Progenitor cell of endocrine pancreas (in vitro differentiated cells): Measurements from ENCODE around the gene TMED10. TPM values are rescaled to one million over a fixed set of nuclear protein-coding genes. Genes with fewer than 3 reads are reported as not detected.
A peak's percentile ranks its signal among the peaks of the same experiment; 100 is the strongest.

Source experiments
- DNase-seq: peaks from one replicate; pipeline ENCODE4 v3.0.0; 2021; ENCODE audit warnings: low spot score; ENCODE audit not compliant: unreplicated experiment
- H3K27ac Mint-ChIP-seq: 2 replicates; pipeline ENCODE4 v1.8.0; 2021; ENCODE audit warnings: mild to moderate bottlenecking, moderate library complexity, mixed read lengths
- H3K27me3 Mint-ChIP-seq: 2 replicates; pipeline ENCODE4 v1.8.0; 2021; ENCODE audit warnings: mixed read lengths
- H3K36me3 Mint-ChIP-seq: 2 replicates; pipeline ENCODE4 v1.8.0; 2022; ENCODE audit warnings: mixed read lengths; ENCODE audit not compliant: insufficient read depth
- H3K4me1 Mint-ChIP-seq: 2 replicates; pipeline ENCODE4 v1.8.0; 2021; ENCODE audit warnings: low read depth, mixed read lengths
- H3K4me3 Mint-ChIP-seq: 2 replicates; pipeline ENCODE4 v1.8.0; 2021; ENCODE audit warnings: low read depth, mild to moderate bottlenecking, moderate library complexity, mixed read lengths
- H3K9me3 Mint-ChIP-seq: 2 replicates; pipeline ENCODE4 v1.8.0; 2021; ENCODE audit warnings: low read depth, mixed read lengths
- CTCF ChIP-seq: fragments of 200-600 bp; sonication (generic); IDR thresholded peaks from one replicate; pipeline ENCODE4 v1.5.0; 2021; ENCODE audit warnings: antibody characterized with exemption, mild to moderate bottlenecking; ENCODE audit not compliant: unreplicated experiment
- total RNA-seq: library from RNA; stranded (reverse); gene quantifications from 2 replicates; pipeline ENCODE4 v1.2.1, GENCODE V29; 2021

The TMED10 gene
- total RNA-seq, 1 donor from 2014 or later: 288 TPM

GRCh38 chr14:75202657-75203056 lies 26.2 kb upstream of the TMED10 start:
- H3K4me3 Mint-ChIP-seq: no peak overlapping the region
- peaks cover 2% of the 10 kb centered on the region for H3K36me3 Mint-ChIP-seq
- no peak for DNase-seq
- TF ChIP-seq CTCF: no peak
- peaks cover 4% of the 10 kb centered on the region for H3K9me3 Mint-ChIP-seq
- H3K4me1 Mint-ChIP-seq: peaks cover 34% of the 10 kb centered on the region
- H3K27me3 Mint-ChIP-seq: peaks cover 44% of the 10 kb centered on the region
- no peak overlapping the region for H3K27ac Mint-ChIP-seq

- H3K27me3 Mint-ChIP-seq: peaks cover 49% of the 10 kb centered on the region
- no peak for DNase-seq
- peaks cover 39% of the 10 kb centered on the region for H3K4me1 Mint-ChIP-seq
- peak overlapping the region; percentile 63 for H3K27ac Mint-ChIP-seq
- no peak for TF ChIP-seq CTCF
- H3K4me3 Mint-ChIP-seq: peak overlapping the region; percentile 2
- H3K36me3 Mint-ChIP-seq: peaks cover 2% of the 10 kb centered on the region
- peaks cover 4% of the 10 kb centered on the region for H3K9me3 Mint-ChIP-seq
Measured at GRCh38 chr14:75201087-75201486, 24.7 kb upstream of the TMED10 start.

- peaks cover 53% of the 10 kb centered on the region for H3K27me3 Mint-ChIP-seq
- no peak for DNase-seq
- peak overlapping the region; percentile 46 for H3K4me3 Mint-ChIP-seq
- H3K27ac Mint-ChIP-seq: peak overlapping the region; percentile 86
- H3K36me3 Mint-ChIP-seq: peaks cover 2% of the 10 kb centered on the region
- H3K9me3 Mint-ChIP-seq: peaks cover 4% of the 10 kb centered on the region
- H3K4me1 Mint-ChIP-seq: peaks cover 40% of the 10 kb centered on the region
- no peak for TF ChIP-seq CTCF
Measured at GRCh38 chr14:75200451-75200850, 24.0 kb upstream of the TMED10 start.

- H3K4me1 Mint-ChIP-seq: peaks cover 34% of the 10 kb centered on the region
- H3K27me3 Mint-ChIP-seq: peaks cover 60% of the 10 kb centered on the region
- H3K4me3 Mint-ChIP-seq: no peak overlapping the region
- H3K36me3 Mint-ChIP-seq: peaks cover 2% of the 10 kb centered on the region
- DNase-seq: no peak
- H3K27ac Mint-ChIP-seq: no peak overlapping the region
- no peak for TF ChIP-seq CTCF
- peaks cover 4% of the 10 kb centered on the region for H3K9me3 Mint-ChIP-seq
Measured at GRCh38 chr14:75198291-75198933, 22.0 kb upstream of the TMED10 start.

- H3K36me3 Mint-ChIP-seq: peaks cover 2% of the 10 kb centered on the region
- H3K27ac Mint-ChIP-seq: no peak overlapping the region
- peaks cover 4% of the 10 kb centered on the region for H3K9me3 Mint-ChIP-seq
- H3K4me1 Mint-ChIP-seq: peaks cover 32% of the 10 kb centered on the region
- no peak for DNase-seq
- no peak overlapping the region for H3K4me3 Mint-ChIP-seq
- no peak for TF ChIP-seq CTCF
- peaks cover 58% of the 10 kb centered on the region for H3K27me3 Mint-ChIP-seq
Measured at GRCh38 chr14:75197338-75197737, 20.9 kb upstream of the TMED10 start.
